ENCODE data around the gene ZNF470.

Gene ZNF470

DNA sequence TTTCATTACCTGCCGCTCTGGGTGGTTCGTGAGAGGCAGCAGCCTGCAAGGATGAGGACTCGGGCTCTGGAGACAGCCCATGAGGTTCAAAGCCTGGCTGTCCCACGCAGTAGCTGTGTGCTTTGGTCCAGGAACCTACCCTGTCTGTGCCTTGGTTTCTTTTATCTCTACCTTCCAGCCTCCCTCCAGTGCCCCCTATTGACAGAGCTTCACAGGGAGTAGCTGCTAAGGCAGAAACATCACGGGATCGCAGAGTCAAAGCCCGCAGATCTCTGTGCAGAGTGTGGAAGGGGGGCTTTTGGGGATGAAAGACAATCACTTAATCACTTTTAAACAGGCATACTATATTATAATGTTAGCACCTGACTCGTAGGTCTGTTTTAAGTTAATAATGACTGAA is 44.0 kb downstream of the ZNF470 start:
- no peak for DNase-seq

DNA sequence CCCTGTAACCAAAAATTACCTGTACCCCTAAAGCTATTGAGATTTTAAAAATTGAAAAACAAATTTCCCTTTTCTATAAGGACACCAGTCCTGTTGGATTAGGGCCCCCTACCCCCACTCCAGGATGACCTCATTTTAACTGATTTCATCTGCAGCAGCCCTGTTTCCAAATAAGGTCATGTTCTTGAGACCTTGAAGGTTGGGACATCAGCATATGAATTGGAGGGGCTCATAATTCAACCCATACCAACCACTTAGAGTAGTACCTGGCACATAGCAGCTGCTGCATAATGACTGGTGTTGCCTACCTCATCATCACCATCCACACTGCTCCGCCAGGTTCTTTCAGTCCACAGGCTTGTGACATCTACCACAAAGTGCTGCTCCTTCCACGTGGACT is 45.5 kb downstream of the ZNF470 start:
- DNase-seq: no peak

- DNase-seq: no peak
Observed at GRCh38 chr19:56613639-56614038, 46.4 kb downstream of the ZNF470 start.

GRCh38 chr19:56617531-56617930 is 50.3 kb downstream of the ZNF470 start:
- no peak for DNase-seq

DNA sequence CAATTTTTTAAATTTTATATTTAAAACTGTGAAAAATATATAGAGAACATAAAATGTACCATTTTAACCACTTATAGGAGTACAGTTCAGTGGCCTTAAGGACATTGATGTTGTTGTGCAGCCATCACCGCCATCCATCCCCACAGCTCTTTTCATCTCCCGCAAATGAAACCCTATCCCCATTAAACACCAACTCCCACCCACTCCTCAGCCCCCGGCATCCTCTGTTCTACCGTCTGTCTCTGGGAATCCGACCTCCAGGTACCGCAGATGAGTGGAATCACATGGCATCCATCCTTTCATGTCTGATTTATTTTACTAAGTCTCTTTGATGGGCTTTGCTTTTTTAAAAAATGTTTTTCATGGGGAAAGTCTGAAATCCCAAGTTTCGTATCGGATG is 51.9 kb downstream of the ZNF470 start:
- DNase-seq: no peak

GRCh38 chr19:56622374-56622773 is 55.1 kb downstream of the ZNF470 start:
- no peak for DNase-seq

DNA sequence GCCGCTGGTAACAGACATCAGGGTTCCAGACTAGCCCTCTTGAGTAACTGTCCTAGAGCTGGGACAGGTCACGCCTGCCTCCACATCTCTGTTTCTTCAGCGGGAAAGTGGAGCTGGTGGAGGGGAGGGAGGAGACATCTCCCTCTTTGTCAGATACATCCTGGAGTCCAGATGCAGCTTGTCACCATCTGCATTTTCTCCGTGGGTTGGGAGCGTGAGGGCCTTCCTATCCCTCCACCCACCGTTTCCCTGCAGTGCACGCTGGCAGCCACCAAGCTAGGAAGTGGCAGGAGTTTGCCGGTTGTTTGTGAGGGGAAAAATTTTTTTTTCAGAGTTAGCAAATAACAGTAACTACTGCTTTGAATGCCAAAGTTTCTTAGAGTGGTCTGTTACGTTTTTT is 55.7 kb downstream of the ZNF470 start:
- no peak for DNase-seq

DNA sequence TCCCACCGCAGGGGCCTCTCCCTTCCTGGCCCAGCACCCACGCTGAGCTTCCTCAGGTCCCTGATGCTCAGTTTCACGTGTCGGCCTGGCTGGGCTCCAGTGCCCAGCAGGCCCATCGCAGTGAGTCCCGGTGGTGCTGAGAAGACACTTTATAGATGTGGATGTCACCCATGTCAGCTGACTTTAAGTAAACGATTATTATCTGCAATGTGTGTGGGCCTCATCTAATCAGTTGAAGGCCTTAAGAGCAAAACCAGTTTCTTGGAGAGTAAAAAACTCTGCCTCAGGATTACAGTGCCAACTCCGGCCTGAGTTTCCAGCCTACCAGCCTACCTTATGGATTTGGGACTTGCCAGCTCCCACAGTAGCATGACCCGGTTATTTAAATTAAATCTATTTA is 58.4 kb downstream of the ZNF470 start:
- no peak for DNase-seq

DNA sequence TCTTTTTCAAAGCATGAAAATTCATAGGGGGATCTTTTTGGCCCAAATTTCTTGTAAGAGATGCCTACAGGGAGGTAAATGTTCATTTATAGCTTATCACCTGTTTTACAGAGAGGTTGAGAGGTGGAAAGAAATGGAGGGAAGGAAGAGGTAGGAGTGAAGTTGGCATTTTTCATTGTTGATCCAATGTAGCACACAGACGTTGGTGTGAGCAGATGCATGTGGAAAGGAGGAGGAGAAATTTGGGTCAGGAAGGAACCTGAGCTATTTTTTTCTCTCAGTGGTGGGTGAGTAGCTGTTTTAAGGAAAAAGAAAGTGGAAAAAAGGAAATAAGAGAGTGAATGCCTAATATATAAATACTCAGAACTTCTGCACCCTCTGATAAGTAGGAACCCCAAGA is 65.8 kb downstream of the ZNF470 start:
- no peak for DNase-seq

DNA sequence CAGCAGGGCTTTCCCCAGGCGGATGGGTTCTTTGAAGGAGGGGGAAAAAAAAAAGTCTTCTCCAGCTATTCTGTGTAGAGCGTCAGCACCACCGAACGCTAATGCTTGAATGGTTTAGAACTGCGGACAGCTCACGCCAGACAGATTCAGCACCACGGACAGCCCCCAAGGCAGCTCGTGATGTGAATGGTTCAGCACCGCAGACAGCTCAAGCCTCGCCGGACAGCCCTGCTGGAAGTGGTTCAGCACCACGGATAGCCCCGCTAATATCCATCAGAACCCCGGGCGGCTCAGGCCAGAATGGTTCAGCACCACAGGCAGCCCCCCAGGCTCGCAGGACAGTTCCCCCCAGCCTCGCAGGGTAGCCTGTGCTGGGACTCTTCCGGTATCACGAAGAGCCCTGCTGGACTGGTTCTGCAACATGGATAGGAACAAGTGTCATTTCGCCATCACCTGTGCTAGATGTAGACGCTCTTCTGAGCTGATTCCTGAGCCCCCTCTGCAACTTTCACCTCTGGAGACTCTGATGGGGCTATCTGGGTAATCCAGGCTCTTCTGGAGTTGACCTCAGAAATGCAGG is 70.8 kb downstream of the ZNF470 start:
- peak; percentile 28 to 67 for DNase-seq
